ENCODE measurements around the gene VAT1L.

- TF ChIP-seq CTCF (IDR thresholded peaks at IDR 0.05; ENCODE audit: low read length) (no peak), EZH2 (IDR thresholded peaks at IDR 0.05; ENCODE audit: borderline replicate concordance, low read length) (no peak)
Observed at GRCh38 chr16:77874347-77874746, 86.0 kb downstream of the VAT1L start.

Data from OCI-LY1 (cell line).